Amygdala (tissue), 56 donors: Measurements from ENCODE around the gene SLC22A25.
"Not testable (repeated sequence)": the region's sequence is repeated elsewhere in the genome, so short reads cannot be mapped to it uniquely, and the experiment has no call there.

ENCODE experiments used
- DNase-seq, 56 donors: peaks; one replicate each; lab custom pipeline; 2025; lab: John Stamatoyannopoulos, UW

The SLC22A25 gene

GRCh38 chr11:63243533-63243932, at the start of gene SLC22A25:
TSS of gene SLC22A25 (minus strand) at chr11:63243599. CDS start at chr11:63229652, 13,947 bp downstream.
- no peak for DNase-seq

DNA sequence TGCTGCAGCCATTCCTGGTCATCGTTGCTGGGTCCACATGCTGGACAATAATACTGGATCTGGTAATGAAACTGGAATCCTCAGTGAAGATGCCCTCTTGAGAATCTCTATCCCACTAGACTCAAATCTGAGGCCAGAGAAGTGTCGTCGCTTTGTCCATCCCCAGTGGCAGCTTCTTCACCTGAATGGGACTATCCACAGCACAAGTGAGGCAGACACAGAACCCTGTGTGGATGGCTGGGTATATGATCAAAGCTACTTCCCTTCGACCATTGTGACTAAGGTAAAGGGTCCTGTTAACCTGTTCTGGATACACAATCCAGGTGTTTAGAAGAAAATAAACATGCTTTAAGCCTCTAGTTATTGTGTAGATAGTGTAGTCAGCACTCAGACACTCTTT, 46.9 kb upstream of the SLC22A25 start:
- DNase-seq, result no peak

DNA sequence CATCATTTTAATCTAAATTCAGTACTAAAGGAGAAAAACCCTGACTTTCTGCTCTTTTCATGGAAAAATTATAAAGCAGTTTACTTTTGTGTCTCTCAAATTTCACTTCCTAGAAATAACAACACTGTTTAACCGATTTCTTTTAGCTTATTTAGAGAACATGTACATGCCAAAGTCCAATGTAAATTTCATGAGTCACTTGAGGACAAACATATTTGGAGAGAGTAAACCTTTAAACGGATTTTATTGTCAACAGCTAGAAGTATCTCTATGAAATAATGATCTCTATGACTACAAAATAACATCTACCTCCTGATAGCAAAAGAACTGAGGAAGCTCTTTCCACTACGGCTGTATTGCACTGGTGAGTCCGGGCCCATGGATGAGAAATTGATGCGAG, 46.3 kb upstream of the SLC22A25 start:
- DNase-seq, result no peak

DNA sequence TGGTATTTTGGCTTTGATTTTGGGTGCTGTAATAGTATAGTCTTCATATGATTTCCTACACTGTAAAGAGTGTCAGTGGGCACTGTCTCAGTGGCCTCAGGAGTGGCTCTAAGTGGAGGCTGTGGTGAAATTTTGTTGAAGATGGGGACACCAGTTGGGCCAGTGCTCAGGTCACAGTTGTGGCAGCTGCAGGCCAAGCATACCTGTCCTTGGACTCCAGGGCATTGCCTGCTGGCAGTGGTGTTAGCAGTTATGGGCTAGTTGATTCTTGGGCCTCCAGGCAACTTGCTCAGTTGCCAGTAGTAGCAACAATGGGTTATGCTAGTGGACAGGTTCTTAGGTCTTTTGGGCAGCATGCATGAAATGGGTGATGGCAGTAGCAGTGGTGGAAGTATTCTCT, 39.2 kb upstream of the SLC22A25 start:
- no peak for DNase-seq

GRCh38 chr11:63280920-63281319, 37.5 kb upstream of the SLC22A25 start:
- DNase-seq, result no peak

- no peak for DNase-seq
Observed at GRCh38 chr11:63277345-63277943, 34.0 kb upstream of the SLC22A25 start.

DNA sequence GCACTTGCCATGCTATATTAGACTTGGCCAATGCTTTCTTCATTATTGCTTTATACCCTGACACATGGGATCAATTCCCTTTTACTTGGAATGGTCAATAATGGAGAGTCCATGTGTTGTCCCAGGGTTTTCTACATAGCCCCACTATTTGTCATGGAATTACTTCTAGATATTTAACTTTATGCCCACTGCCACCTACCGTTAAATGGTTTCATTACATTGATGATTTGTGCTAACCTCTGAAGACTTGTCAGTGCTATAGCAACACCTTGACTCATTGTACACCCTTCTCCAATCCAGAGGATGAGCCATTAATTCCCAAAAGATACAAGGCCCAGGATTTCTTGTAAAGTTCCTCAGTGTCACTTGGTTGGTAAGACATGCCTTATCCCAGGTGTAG, 31.4 kb upstream of the SLC22A25 start:
- no peak for DNase-seq

DNA sequence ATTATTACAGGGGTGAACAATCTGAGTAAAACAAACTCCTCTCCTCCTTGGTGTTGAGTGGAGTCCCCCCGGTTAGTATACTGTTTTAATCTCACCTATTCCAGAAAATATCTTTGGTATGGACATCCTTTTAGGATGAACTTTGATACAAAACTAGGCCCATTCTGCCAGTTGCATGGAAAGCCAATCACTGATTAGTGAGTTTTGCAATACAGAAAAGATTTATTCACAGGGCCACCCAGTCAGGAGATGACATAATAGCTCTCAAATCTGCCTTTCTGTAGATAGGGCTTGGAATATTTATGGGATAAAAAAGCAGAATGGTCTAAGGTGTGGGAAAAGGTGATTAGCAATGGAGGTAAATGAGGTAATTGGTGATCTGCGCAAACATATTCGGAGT, 30.3 kb upstream of the SLC22A25 start:
- no peak for DNase-seq

DNA sequence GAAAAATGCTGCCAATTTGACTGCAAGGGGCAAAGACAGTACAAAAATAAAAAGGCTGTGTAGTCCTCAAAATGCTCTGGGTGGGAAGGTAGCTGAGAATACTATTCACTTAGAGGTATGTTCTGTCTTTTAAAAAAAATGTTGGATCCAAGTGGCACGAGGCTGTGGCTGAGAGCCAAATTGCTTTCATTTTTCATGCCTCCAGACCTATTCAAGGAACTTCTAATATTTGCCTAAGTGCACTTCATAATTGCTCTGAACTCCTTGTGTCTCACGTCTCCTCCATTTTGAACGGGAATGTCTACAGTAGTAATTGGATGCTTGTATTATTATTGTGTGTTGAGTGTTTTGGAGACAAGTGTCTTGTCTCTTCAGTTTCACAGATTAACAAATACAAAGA, 19.1 kb upstream of the SLC22A25 start:
- no peak for DNase-seq

- no peak for DNase-seq
Observed at GRCh38 chr11:63251312-63251711, 7.9 kb upstream of the SLC22A25 start.

- DNase-seq, result no peak
Observed at GRCh38 chr11:63250162-63251050, 7.0 kb upstream of the SLC22A25 start.

- DNase-seq, result no peak
Observed at GRCh38 chr11:63248966-63249365, 5.6 kb upstream of the SLC22A25 start.

DNA sequence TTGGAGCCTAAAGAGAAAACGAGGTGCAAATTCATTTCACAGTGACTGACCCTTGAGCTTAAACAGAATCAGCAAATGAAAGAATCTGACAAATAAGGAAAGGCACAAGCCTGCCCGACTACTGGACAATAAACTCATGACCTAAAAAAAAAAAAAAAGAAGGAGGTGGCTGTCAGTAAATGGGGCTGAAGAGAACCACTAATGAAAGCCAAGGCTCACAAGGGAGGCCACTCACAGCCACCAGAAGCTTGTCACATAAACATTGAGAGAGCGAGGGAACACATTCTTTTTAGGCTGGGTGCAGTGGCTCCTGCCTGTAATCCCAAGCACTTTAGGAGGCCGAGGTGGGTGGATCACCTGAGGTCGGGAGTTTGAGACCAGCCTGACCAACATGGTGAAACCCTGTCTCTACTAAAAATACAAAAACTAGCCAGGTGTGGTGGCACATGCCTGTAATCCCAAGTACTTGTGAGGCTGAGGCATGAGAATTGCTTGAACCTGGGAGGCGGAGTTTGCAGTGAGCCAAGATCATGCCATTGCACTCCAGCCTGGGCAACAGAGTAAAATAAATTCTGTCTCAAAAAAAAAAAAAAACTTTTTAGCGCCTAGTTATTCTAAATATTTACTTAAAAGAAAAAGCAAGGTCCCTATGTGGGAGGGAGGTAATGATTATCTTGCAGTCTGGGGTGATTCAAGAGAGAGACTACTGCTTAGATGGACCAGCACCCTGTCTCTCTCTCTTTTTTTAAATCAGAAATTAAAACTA, 4.0 kb upstream of the SLC22A25 start:
- DNase-seq, result not testable (repeated sequence)

DNA sequence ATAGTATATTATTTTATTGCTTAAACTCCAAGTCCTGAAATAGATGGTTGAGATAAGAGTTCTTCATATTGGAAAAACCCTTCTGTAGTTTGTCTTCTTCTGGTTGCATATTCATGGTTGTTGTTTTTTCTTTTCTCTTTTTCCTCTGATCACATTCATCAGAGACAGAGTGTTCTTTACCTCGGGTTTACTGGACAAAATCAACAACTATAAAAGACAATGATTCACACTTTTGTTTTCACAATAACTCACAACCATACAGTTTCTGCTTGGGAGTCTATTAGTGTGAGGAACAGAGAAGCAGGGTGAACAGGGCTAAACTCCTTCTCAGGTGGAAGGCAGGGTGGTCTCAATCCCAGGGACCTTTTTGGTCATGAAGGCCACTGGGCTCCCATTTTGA, 2.6 kb upstream of the SLC22A25 start:
- DNase-seq, result no peak

DNA sequence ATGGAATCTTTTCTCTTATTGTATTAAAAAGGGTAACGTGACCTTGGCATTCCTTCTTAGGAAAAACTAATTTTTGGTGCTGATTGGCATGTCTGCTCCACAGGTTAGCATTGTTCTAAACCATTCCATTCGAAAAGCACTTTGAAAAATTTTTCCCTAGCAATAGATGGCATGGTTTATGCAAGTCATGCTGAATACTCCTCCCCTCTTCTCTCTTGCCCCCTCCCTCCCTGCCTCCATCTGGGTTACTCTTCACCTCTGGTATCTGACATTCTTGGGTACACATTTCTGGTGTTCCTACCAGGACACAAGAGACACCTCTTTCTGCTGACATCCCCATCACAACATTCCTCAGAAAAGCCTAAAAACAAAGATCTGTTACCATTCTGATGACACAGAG, 1.5 kb upstream of the SLC22A25 start:
- DNase-seq, result no peak

DNA sequence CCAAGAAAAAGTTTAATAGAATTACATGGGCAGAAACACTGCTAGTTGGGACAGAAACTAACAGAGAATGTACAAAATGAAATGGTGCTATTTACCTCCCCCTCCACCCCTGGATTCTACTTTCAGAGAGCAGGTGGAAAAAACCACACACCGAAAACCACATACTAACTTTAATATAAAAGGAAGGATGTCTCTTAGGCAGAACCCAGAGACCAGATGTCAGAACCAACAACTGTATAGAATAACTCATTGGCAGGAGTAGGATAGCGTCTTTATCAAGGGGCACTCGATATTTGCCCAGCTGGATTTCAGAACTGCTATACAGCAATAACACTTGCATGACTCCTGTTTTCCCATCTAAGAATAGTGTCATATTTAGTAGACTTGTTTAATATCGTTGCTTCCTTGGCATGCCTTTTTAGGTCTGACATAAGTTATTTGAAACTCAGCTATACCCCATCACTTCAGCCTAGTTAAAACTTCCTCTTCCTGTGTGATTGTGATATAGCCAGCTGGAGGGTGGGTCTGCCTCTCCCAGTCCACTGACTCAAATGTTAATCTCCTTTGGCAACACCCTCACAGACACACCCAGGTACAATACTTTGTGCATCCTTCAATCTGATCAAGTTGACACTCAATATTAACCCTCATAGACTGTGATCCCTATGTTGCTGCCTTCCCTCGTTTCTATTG, 1.2 kb downstream of the SLC22A25 start:
- no peak for DNase-seq

DNA sequence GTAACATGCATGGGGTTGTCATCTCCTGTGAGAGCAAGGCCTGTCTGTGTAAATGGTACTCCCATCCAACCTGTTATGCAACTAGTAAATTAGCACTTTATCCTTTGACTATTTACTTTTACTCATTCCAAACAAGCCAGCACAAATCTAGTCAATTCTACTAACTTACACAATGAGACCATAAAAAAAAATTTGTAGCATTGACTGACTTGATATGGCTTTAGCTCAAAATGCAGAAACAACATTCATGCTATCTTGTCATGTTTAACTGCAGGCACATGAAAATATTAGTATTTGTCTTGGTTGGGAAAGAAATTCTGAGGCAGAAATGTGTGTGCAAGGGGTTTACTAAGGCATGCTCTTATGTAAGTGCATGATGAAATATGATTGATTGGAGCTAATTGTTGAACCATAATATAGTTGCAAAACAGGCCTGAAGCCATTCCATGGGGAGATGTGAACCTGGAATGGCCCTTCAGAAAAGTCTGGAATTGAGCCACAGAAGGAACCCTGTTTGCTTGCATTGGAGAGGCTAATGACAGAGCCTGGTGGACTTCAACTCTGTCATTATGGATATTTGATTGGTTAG, 2.5 kb downstream of the SLC22A25 start:
- DNase-seq, result no peak

DNA sequence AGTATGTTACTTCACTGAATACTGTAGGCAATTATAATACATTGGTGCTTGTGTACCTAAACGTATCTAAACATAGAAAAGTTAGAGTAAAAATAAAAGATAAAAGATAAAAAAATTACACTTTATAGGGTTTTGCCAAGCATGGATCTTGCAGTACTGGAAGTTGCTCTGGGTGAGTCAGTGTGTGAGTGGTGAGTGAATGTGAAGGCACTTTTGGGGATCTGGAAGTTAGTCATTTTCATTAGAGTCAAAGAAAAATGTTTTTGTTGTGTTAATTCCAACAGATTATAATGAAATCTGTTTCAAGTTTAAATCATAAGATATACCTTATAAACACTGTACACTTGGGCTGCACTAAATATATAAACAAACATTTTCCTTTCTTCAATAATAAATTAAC, 3.3 kb downstream of the SLC22A25 start:
- no peak for DNase-seq

- DNase-seq, result no peak
Observed at GRCh38 chr11:63239254-63239653, 4.1 kb downstream of the SLC22A25 start.

DNA sequence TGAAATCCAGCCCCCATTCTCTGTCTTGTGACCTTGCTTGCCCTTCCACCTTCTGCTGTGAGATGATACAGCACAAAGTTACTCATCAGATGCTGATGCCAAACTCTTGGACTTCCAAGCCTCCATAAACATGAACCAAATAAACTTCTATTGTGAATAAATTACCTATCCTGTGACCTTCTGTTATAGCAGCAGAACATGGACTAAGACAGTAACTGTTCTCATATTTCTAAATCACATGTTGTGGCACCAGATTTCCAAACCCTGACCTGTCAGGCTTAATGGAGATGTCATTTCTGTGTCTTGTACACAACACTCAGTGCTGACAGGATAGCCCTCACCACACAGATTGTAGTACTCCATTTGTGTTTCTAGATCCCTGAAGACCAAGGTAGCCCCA, 6.0 kb downstream of the SLC22A25 start:
- no peak for DNase-seq
